A673 (cell line): ENCODE data around the gene ACSL5.

ENCODE experiments used
- CTCF ChIP-seq: fragments of 300-800, 200-600 bp; sonication (generic); conservative IDR thresholded peaks from 2 replicates; pipeline ENCODE4 v1.5.1; 2017; ENCODE audit warnings: low read depth, mild to moderate bottlenecking, antibody characterized with exemption, low read length, moderate library complexity, mixed read lengths
- EZH2 ChIP-seq: fragments of 200-600 bp; sonication (generic); IDR thresholded peaks from 2 replicates; pipeline ENCODE4 v1.6.1; 2017; ENCODE audit warnings: borderline replicate concordance, low read depth, mild to moderate bottlenecking, mixed read lengths, antibody characterized with exemption, low read length; ENCODE audit not compliant: poor library complexity, severe bottlenecking

DNA sequence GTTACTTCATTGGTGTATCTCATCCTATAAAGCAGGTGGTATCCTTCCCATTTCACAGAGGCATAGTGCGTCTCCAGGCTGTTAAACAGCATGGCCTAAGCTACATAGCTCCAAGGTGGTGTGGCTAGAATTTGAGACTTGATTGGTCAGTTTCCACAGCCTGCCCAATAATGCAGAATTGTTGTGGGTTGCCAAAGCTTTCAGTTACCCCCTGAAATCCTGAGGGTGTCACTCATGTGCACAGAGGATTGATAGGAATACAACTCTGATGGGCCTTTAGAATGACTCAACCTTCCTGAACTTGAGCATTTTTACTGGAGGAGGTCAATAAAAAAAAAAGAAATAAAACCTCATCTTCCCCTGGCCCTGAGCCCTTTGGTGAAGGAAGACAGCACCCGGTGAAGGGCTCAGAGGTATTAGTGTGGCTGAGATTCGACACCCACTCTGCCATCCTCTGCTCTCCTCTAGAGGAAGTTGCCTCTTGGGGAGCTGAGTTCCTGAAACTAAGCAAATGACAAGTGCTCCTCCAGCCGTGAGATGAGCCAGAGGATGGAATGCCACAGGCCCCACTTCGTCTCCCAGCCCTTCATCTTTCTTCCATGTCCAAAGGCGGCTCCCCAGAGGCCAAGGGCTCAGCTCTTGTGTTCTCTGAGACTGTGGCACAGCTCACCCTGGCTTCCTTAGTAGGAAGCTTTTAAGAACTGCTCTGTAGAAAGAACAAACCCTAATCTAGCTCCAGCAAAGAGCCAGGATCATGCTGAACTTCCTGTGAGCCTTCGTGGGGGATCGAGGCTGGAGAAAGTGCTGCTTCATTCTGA is 1.0 kb downstream of the ACSL5 start:
- TF ChIP-seq CTCF (no peak), EZH2 (no peak)
